GM12891 (cell line): ENCODE results near the gene UBE2R2.

Source experiments
- PAX5 ChIP-seq: IDR thresholded peaks from 2 replicates; pipeline ENCODE4 v1.6.1; 2011; ENCODE audit warnings: low read length, moderate library complexity, mild to moderate bottlenecking; ENCODE audit not compliant: insufficient read depth, severe bottlenecking
- POLR2A ChIP-seq: IDR thresholded peaks from 2 replicates; pipeline ENCODE4 v1.6.1; 2011; ENCODE audit warnings: low read depth, low read length, control low read depth
- POLR2AphosphoS5 ChIP-seq: IDR thresholded peaks from 2 replicates; pipeline ENCODE4 v1.6.1; 2011; ENCODE audit warnings: low read depth, low read length, control low read depth
- POU2F2 ChIP-seq: IDR thresholded peaks from 2 replicates; pipeline ENCODE4 v1.6.1; 2011; ENCODE audit warnings: low read depth, mild to moderate bottlenecking, control low read depth, low read length, moderate library complexity
- SPI1 ChIP-seq: IDR thresholded peaks from 2 replicates; pipeline ENCODE4 v1.6.1; 2011; ENCODE audit warnings: low read depth, low read length, control low read depth
- TAF1 ChIP-seq: IDR thresholded peaks from 2 replicates; pipeline ENCODE4 v1.6.1; 2011; ENCODE audit warnings: low read depth, low read length, control low read depth

GRCh38 chr9:33956544-33956943, 139.6 kb downstream of the UBE2R2 start:
- 0 out of 2 replicates have a peak, but pooled peaks have one; percentile 25 for TF ChIP-seq SPI1
- no peak for TF ChIP-seq POLR2A
- TF ChIP-seq POLR2AphosphoS5: no peak
- TF ChIP-seq TAF1: no peak
- TF ChIP-seq PAX5: no peak
- no peak for TF ChIP-seq POU2F2
